Skeletal muscle satellite cell (primary cell): ENCODE measurements around the gene NDUFV2.
"Not testable (repeated sequence)": the region's sequence is repeated elsewhere in the genome, so short reads cannot be mapped to it uniquely, and the experiment has no call there.

ENCODE experiments used
- H3K27me3 ChIP-seq: 2 replicates; pipeline ENCODE4 v1.7.0; 2013; ENCODE audit warnings: low read length; ENCODE audit not compliant: control insufficient read depth, insufficient read depth
- H3K36me3 ChIP-seq: 2 replicates; pipeline ENCODE4 v1.7.0; 2013; ENCODE audit warnings: mild to moderate bottlenecking, control low read depth, low read length; ENCODE audit not compliant: insufficient read depth
- H3K4me1 ChIP-seq: 2 replicates; pipeline ENCODE4 v1.7.0; 2013; ENCODE audit warnings: low read length; ENCODE audit not compliant: control insufficient read depth, insufficient read depth
- H3K4me2 ChIP-seq: 2 replicates; pipeline ENCODE4 v1.7.0; 2013; ENCODE audit warnings: mild to moderate bottlenecking, low read length
- H3K4me3 ChIP-seq: 2 replicates; pipeline ENCODE4 v1.7.0; 2013; ENCODE audit warnings: low read length
- H3K9ac ChIP-seq: 2 replicates; pipeline ENCODE4 v1.7.0; 2013; ENCODE audit warnings: mild to moderate bottlenecking, low read depth, low read length, moderate library complexity
- H3K9me3 ChIP-seq: replicated peaks from 2 replicates; pipeline ENCODE4 v1.7.0; 2013; ENCODE audit warnings: mild to moderate bottlenecking, control low read depth, low read length

The NDUFV2 gene

DNA sequence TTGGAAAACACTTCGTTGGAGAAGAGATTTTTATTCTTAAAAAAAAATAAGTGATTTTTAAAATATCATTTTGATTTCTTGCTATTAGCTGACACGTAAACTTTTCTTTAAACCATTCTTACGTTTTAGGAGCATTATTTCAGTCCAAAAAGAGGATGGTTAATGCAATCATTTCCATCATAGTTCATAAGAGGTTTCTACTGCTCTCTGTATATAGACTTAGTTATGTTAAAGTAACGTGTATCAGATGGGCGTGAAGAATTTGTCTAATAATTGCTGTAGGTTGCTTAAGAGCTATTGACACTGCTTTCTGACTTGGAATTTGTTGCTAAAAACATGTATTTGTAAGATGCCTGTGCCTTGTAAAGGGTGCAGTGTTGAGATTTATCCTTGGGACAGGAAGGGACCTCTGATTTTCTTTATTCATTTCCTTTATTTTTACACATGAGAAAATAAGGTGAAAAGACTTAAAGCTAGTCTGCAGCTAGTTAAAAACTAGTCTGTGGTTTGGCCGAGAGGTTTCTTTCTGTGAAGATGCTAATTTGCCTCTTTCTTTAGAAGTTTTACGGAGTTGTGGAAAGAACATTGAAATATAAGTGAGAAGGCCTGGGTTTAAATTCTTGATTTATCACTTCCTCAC lies 37.0 kb downstream of the NDUFV2 start:
- H3K4me2 ChIP-seq: peak overlapping the region; percentile 79
- H3K36me3 ChIP-seq: no peaks in the 10 kb centered on the region
- peak overlapping the region; percentile 93 for H3K4me3 ChIP-seq
- H3K9me3 ChIP-seq: no peaks in the 10 kb centered on the region
- H3K4me1 ChIP-seq: peaks cover 38% of the 10 kb centered on the region
- H3K27me3 ChIP-seq: no peaks in the 10 kb centered on the region
- peak overlapping the region; percentile 92 for H3K9ac ChIP-seq

DNA sequence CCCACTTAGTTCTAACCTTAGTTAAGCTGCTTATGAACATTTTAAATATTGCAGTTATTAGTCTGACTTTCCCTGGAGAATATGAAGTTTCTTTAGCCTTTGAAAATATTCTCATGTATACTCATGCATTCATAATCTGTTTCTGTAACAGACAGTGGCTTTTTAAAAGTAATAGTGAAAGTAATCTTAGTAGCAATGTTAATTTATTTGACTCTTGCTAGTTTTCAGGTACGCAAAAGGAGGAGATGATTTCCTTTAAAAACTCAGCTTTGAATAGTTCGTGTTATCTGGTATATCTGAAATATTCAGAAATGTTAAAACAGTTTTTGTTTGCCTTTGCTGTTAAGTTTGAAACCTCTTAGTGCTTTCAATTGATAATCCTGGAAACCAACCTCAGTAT lies 37.9 kb downstream of the NDUFV2 start:
- H3K4me1 ChIP-seq: peaks cover 39% of the 10 kb centered on the region
- H3K9me3 ChIP-seq: no peaks in the 10 kb centered on the region
- H3K27me3 ChIP-seq: no peaks in the 10 kb centered on the region
- H3K36me3 ChIP-seq: no peaks in the 10 kb centered on the region
- H3K4me3 ChIP-seq: peak overlapping the region; percentile 93
- H3K4me2 ChIP-seq: peak overlapping the region; percentile 79
- H3K9ac ChIP-seq: peak overlapping the region; percentile 92

DNA sequence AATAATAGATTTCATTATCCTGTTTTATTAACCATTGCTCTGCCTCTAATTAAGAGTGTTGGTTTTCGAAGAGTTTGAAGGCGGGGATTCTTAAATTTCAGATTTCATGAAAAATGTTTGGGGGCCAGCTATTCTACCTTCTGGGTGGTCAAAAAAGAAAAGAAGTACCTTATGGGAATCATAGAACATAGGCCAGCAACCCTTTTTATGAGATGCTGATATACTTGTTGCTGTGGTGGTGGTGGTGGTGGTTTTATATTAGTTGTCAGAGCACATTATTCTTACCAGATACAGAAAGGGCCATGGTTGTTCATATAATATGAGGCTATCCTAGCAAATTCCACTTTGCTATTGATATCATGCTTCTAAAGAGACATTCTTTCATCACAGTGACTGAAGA lies 38.5 kb downstream of the NDUFV2 start:
- H3K27me3 ChIP-seq: no peaks in the 10 kb centered on the region
- peak overlapping the region; percentile 18 for H3K9ac ChIP-seq
- H3K9me3 ChIP-seq: no peaks in the 10 kb centered on the region
- H3K4me2 ChIP-seq: peak overlapping the region; percentile 79
- no peak overlapping the region for H3K4me3 ChIP-seq
- peaks cover 34% of the 10 kb centered on the region for H3K4me1 ChIP-seq
- no peaks in the 10 kb centered on the region for H3K36me3 ChIP-seq

DNA sequence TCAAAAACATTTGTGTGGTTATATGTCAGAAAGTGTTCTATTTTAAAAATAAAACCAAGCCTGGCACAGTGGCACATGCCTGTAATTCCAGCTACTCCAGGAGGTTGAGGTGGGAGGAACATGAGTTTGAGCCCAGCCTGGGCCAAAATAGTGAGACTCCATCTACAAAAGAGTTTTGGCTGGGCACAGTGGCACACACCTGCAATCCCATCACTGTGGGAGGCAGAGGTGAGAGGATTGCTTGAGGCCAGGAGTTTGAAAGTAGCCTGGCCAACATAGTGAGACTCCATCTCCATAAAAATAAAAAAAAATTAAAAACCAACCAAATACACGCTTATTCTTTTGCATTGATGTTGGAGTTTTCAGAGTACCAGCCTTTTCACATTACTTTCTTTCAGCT lies 43.7 kb downstream of the NDUFV2 start:
- Histone ChIP-seq H3K4me2 (no peak overlapping the region), H3K9me3 (no peaks in the 10 kb centered on the region), H3K9ac (no peak overlapping the region), H3K4me3 (no peak overlapping the region), H3K36me3 (no peaks in the 10 kb centered on the region), H3K27me3 (no peaks in the 10 kb centered on the region), H3K4me1 (peaks cover 28% of the 10 kb centered on the region)

DNA sequence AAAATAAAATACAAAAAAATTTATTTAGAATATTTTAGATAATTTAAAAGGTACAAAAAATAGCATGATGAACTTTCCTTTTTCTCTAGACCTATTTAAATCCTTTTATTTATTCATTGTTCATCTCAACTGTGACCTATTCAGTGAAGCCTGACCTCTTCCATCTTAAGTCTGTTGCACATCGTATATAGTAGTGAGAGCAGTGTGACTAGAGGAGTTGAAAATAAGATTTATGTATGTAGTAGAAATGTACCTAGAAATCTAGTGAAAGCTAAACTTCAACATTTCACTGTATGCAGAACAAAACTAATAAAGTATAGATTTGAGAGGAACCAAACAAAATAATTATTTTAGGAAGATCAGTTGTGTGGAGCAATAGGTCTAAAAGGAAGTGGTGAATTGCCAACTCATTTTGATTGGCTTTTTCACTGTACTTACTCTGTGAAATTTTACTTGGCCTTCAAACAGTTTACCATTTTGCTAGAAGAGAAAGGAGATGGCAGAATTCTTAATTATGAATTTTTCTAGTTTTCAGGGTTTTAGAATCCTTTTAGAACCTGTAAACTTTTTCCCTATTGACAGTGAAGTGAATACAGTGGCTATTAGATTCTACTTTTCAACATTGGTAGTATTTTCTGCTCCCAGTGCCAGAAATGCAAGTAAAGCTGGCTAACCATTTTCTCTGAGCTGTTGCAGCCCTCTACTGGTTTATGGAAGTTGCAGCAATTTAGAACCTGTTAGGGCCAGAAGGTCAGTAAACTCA lies 45.1 kb downstream of the NDUFV2 start:
- H3K9me3 ChIP-seq: no peaks in the 10 kb centered on the region
- H3K36me3 ChIP-seq: no peaks in the 10 kb centered on the region
- peak overlapping the region; percentile 44 for H3K9ac ChIP-seq
- peak overlapping the region; percentile 58 for H3K4me2 ChIP-seq
- H3K4me1 ChIP-seq: peaks cover 19% of the 10 kb centered on the region
- H3K4me3 ChIP-seq: no peak overlapping the region
- no peaks in the 10 kb centered on the region for H3K27me3 ChIP-seq

DNA sequence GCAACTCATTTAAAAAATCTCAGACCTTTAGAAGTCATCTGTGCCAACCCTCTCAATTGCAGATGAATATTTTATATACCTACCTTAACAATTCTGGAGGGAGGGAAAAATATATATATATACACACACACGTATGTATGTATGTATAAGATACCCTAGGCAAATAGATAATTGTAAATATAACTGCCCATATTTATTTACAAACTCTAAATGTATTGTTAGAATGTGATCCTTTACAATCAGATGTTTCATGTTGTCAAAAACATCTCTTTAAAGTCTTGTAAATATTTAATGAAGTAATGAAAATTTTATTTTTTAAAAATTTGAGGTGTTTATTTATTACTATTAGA lies 45.7 kb downstream of the NDUFV2 start:
- no peak overlapping the region for H3K9ac ChIP-seq
- H3K4me1 ChIP-seq: peaks cover 19% of the 10 kb centered on the region
- no peak overlapping the region for H3K4me3 ChIP-seq
- H3K9me3 ChIP-seq: no peaks in the 10 kb centered on the region
- peak overlapping the region; percentile 58 for H3K4me2 ChIP-seq
- no peaks in the 10 kb centered on the region for H3K27me3 ChIP-seq
- no peaks in the 10 kb centered on the region for H3K36me3 ChIP-seq

DNA sequence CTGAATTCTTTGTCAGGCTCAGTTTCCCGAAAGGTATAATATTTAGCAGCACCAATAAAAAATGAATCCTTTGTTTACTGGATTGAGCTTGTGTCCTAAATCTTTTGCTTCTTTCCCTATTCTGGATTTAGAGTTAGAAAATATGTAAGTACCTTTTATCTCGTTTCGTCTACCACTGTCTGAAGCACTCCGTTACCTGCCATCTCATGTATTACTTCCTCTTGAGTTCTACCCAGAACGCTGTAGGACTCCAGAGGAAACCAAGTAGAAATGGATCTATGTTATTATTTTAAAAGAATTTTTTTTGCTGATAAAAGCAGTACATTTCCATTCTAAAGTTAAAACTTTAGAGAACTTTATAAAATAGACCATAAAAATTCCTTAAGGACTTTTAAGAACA lies 47.6 kb downstream of the NDUFV2 start:
- H3K4me1 ChIP-seq: peaks cover 19% of the 10 kb centered on the region
- H3K4me3 ChIP-seq: no peak overlapping the region
- no peaks in the 10 kb centered on the region for H3K36me3 ChIP-seq
- no peaks in the 10 kb centered on the region for H3K27me3 ChIP-seq
- no peak overlapping the region for H3K9ac ChIP-seq
- no peaks in the 10 kb centered on the region for H3K9me3 ChIP-seq
- H3K4me2 ChIP-seq: no peak overlapping the region

DNA sequence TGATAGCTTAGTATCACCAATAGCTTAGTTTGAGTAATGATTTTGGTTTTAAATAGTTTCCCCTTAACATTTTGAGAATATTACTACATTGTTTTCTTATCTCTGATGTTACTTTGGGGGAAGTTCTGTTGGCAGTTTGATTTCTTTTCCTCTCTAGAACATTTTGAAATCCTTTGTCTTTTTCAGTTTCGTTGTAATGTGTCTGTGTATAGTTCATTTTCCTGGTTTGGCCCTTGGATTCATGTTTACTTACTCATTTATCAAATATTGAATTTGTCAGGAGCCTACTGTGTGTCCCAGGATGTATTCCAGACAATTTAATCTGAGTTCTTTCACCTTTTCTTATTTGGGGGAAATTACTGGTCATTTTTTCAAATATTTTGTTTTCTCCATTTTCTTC lies 50.8 kb downstream of the NDUFV2 start:
- Histone ChIP-seq H3K9ac (no peak overlapping the region), H3K36me3 (no peaks in the 10 kb centered on the region), H3K27me3 (no peaks in the 10 kb centered on the region), H3K4me2 (no peak overlapping the region), H3K9me3 (no peaks in the 10 kb centered on the region), H3K4me3 (no peak overlapping the region), H3K4me1 (no peaks in the 10 kb centered on the region)

DNA sequence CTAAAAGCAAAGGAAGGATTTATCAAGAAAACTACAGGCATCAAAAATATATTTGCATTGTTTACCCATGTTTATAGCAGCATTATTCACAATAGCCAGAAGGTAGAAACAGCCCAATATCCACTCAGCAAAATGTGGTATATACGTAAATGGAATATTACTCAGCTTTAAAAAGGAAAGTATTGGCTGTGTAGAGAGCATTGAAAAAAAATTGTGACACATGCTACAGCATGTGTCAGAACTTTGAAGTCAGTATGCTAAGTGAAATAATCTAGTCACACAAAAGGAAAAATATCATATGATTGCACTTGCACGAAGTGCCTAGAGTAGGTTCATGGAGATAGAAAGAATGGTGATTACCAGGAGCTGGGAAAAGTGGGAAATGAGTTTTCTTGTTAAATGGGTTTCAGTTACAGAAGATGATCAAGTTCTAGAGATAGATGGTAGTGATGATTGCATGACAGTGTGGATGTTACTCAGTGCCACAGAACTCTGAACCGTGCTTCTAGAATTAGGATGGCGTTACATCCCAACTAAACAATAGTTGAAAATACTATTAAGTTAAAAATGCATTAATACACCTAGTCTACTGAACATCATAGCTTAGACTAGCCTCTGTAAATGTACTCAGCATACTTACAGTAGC lies 54.2 kb downstream of the NDUFV2 start:
- Histone ChIP-seq H3K4me2 (no peak overlapping the region), H3K9ac (no peak overlapping the region), H3K36me3 (no peaks in the 10 kb centered on the region), H3K4me3 (no peak overlapping the region), H3K9me3 (no peaks in the 10 kb centered on the region), H3K27me3 (no peaks in the 10 kb centered on the region), H3K4me1 (no peaks in the 10 kb centered on the region)

DNA sequence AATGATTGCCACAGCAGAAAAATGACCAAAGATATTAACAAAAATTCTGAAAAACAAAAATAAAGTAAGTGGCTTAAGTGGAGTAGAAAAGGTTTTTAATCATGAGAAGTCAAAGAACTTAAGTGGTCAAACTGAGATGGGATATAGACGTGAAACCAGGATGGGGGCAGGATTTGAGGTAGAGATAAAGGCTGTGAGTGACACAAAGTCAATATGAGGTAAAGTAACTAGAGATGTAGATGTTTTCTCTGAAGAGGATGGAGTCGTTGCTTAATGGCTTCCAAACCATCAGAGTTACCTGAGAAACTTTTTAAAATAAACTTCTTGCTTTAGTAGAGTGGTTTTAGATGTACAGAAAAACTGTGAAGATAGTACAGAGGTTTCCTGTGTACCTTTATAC lies 55.3 kb downstream of the NDUFV2 start:
- Histone ChIP-seq H3K4me2 (no peak overlapping the region), H3K9me3 (no peaks in the 10 kb centered on the region), H3K27me3 (no peaks in the 10 kb centered on the region), H3K4me3 (no peak overlapping the region), H3K9ac (no peak overlapping the region), H3K36me3 (no peaks in the 10 kb centered on the region), H3K4me1 (no peaks in the 10 kb centered on the region)

DNA sequence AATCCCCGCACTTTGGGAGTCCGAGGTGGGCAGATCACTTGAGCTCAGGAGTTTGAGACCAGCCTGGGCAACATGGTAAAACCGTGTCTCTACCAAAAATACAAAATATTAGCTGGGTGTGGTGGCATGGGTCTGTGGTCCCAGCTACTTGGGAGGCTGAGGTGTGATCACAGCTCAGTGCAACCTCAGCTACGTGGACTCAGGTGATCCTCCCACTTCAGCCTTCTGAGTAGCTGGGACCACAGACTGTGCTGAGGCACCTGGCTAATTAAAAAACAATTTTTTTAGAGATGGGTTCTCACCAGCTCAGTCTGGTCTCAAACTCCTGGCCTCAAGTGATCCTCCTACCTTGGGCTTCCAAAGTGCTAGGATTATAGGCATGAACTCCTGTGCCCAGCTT lies 57.5 kb downstream of the NDUFV2 start:
- H3K4me3 ChIP-seq: no peak overlapping the region
- H3K9ac ChIP-seq: no peak overlapping the region
- H3K4me1 ChIP-seq: no peaks in the 10 kb centered on the region
- no peaks in the 10 kb centered on the region for H3K36me3 ChIP-seq
- no peaks in the 10 kb centered on the region for H3K27me3 ChIP-seq
- no peak overlapping the region for H3K4me2 ChIP-seq
- no peaks in the 10 kb centered on the region for H3K9me3 ChIP-seq

DNA sequence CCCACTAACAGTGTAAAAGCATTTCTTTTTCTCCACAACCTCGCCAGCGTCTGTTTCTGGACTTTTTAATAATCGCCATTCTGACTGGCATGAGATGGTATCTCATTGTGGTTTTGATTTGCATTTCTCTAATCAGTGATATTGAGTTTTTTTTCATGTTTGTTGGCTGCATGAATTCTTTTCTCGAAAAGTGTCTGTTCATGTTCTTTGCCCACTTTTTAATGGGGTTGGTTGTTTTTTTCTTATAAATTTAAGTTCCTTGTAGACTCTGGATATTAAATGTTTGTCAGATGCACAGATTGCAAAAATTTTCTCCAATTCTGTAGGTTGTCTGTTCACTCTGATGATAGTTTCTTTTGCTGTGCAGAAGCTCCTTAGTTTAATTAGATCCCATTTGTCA lies 60.2 kb downstream of the NDUFV2 start:
- H3K9me3 ChIP-seq, H3K36me3 ChIP-seq, H3K4me2 ChIP-seq, H3K9ac ChIP-seq, H3K4me1 ChIP-seq, H3K4me3 ChIP-seq, H3K27me3 ChIP-seq: not testable (repeated sequence)
